GM19395 (cell line): ENCODE measurements around the gene SAMD4A.

Experiments
- ATAC-seq: cut with Tn5 transposase; IDR thresholded peaks from one replicate; pipeline ENCODE4 v1.9.1; 2021; ENCODE audit warnings: mild to moderate bottlenecking, moderate library complexity; ENCODE audit not compliant: unreplicated experiment

The SAMD4A gene

GRCh38 chr14:54812617-54813016, 245.7 kb downstream of the SAMD4A start:
- ATAC-seq, result no peak

GRCh38 chr14:54813081-54813480, 246.2 kb downstream of the SAMD4A start:
- no peak for ATAC-seq

GRCh38 chr14:54814076-54814475, 247.1 kb downstream of the SAMD4A start:
- no peak for ATAC-seq

GRCh38 chr14:54815016-54815415, 248.1 kb downstream of the SAMD4A start:
- ATAC-seq, result no peak

GRCh38 chr14:54815515-54815914, 248.6 kb downstream of the SAMD4A start:
- no peak for ATAC-seq

- no peak for ATAC-seq
Observed at GRCh38 chr14:54816450-54816849, 249.5 kb downstream of the SAMD4A start.

- ATAC-seq, result no peak
Observed at GRCh38 chr14:54817506-54817905, 250.6 kb downstream of the SAMD4A start.

- no peak for ATAC-seq
Observed at GRCh38 chr14:54818201-54819133, 251.5 kb downstream of the SAMD4A start.

- no peak for ATAC-seq
Observed at GRCh38 chr14:54822685-54823084, 255.8 kb downstream of the SAMD4A start.

GRCh38 chr14:54823757-54824549, 257.0 kb downstream of the SAMD4A start:
- no peak for ATAC-seq

GRCh38 chr14:54828037-54828436, 261.1 kb downstream of the SAMD4A start:
- no peak for ATAC-seq

GRCh38 chr14:54829486-54830224, 262.7 kb downstream of the SAMD4A start:
- no peak for ATAC-seq

- no peak for ATAC-seq
Observed at GRCh38 chr14:54830650-54831049, 263.7 kb downstream of the SAMD4A start.

GRCh38 chr14:54834081-54834480, 267.2 kb downstream of the SAMD4A start:
- ATAC-seq, result no peak

- no peak for ATAC-seq
Observed at GRCh38 chr14:54834727-54835126, 267.8 kb downstream of the SAMD4A start.

- no peak for ATAC-seq
Observed at GRCh38 chr14:54836231-54836630, 269.3 kb downstream of the SAMD4A start.

GRCh38 chr14:54837508-54838149, 270.7 kb downstream of the SAMD4A start:
- no peak for ATAC-seq

- ATAC-seq, result no peak
Observed at GRCh38 chr14:54838931-54839512, 272.1 kb downstream of the SAMD4A start.

- no peak for ATAC-seq
Observed at GRCh38 chr14:54839701-54840119, 272.8 kb downstream of the SAMD4A start.

- ATAC-seq, result no peak
Observed at GRCh38 chr14:54840336-54840735, 273.4 kb downstream of the SAMD4A start.
